Neural progenitor cell (in vitro differentiated cells): Measurements from ENCODE around the gene FAM83F. TPM values are rescaled to one million over a fixed set of nuclear protein-coding genes. Genes with fewer than 3 reads are reported as not detected.

Experiments
- DNase-seq: peaks from one replicate; pipeline ENCODE4 v3.0.0-alpha.2; 2016; ENCODE audit warnings: low spot score
- H2AFZ ChIP-seq: fragments of 200-600 bp; sonication (generic); replicated peaks from 2 replicates; pipeline ENCODE4 v1.6.1; 2016; ENCODE audit warnings: antibody characterized with exemption
- H3F3A ChIP-seq: fragments of 200-600 bp; sonication (generic); 2 replicates; pipeline ENCODE4 v1.6.1; 2016; ENCODE audit warnings: antibody characterized with exemption, low read depth
- H3K27ac ChIP-seq: fragments of 200-600 bp; sonication (generic); 2 replicates; pipeline ENCODE4 v1.5.1; 2016; ENCODE audit warnings: mild to moderate bottlenecking
- H3K27me3 ChIP-seq: fragments of 200-600 bp; sonication (generic); 2 replicates; pipeline ENCODE4 v1.6.1; 2016; ENCODE audit warnings: mild to moderate bottlenecking, moderate library complexity
- H3K36me3 ChIP-seq: fragments of 200-600 bp; sonication (generic); 2 replicates; pipeline ENCODE4 v1.5.1; 2016
- H3K4me1 ChIP-seq: fragments of 200-600 bp; sonication (generic); 2 replicates; pipeline ENCODE4 v1.6.1; 2016; ENCODE audit warnings: mixed run types
- H3K4me2 ChIP-seq: fragments of 200-600 bp; sonication (generic); 2 replicates; pipeline ENCODE4 v1.6.1; 2016
- H3K4me3 ChIP-seq: fragments of 200-600 bp; sonication (generic); 2 replicates; pipeline ENCODE4 v1.5.1; 2016
- H3K79me2 ChIP-seq: fragments of 200-600 bp; sonication (generic); 2 replicates; pipeline ENCODE4 v1.6.1; 2016; ENCODE audit warnings: low read depth
- H3K9ac ChIP-seq: fragments of 200-600 bp; sonication (generic); 2 replicates; pipeline ENCODE4 v1.6.1; 2016
- H3K9me3 ChIP-seq: fragments of 200-600 bp; sonication (generic); 2 replicates; pipeline ENCODE4 v1.5.1; 2016; ENCODE audit warnings: low read depth
- H4K20me1 ChIP-seq: fragments of 200-600 bp; sonication (generic); 2 replicates; pipeline ENCODE4 v1.6.1; 2016; ENCODE audit warnings: low read depth
- H3K27ac Mint-ChIP-seq: 3 replicates; pipeline ENCODE4 v1.8.0; 2021; ENCODE audit warnings: mixed read lengths
- H3K27me3 Mint-ChIP-seq: 2 replicates; pipeline ENCODE4 v1.8.0; 2022; ENCODE audit warnings: low read depth, mild to moderate bottlenecking, inconsistent platforms, moderate library complexity, mixed read lengths; ENCODE audit not compliant: insufficient read depth
- H3K36me3 Mint-ChIP-seq: 3 replicates; pipeline ENCODE4 v1.8.0; 2021; ENCODE audit warnings: mixed read lengths
- H3K4me1 Mint-ChIP-seq: 3 replicates; pipeline ENCODE4 v1.8.0; 2021; ENCODE audit warnings: mixed read lengths
- H3K4me3 Mint-ChIP-seq: 3 replicates; pipeline ENCODE4 v1.8.0; 2021; ENCODE audit warnings: mild to moderate bottlenecking, moderate library complexity, mixed read lengths
- H3K9me3 Mint-ChIP-seq: 3 replicates; pipeline ENCODE4 v1.8.0; 2020; ENCODE audit warnings: mixed read lengths
- EZH2 ChIP-seq: fragments of 200-600 bp; sonication (generic); IDR thresholded peaks from 2 replicates; pipeline ENCODE4 v1.6.1; 2017; ENCODE audit warnings: antibody characterized with exemption, mild to moderate bottlenecking, moderate library complexity
- EZH2phosphoT487 ChIP-seq: fragments of 200-600 bp; sonication (generic); IDR thresholded peaks from 2 replicates; pipeline ENCODE4 v1.6.1; 2017; ENCODE audit warnings: antibody characterized with exemption
- total RNA-seq: library from RNA; depleted of rRNA; stranded (reverse); fragments of >200 nt; gene quantifications from 2 replicates; pipeline ENCODE4 v1.2.3, GENCODE V29; 2015; ENCODE audit warnings: low replicate concordance
- TF ChIP-seq, protein P1 (sequence below): fragments of 200-600 bp; sonication (generic); IDR thresholded peaks from 2 replicates; pipeline ENCODE4 v1.5.1; 2017; ENCODE audit warnings: antibody characterized with exemption, mild to moderate bottlenecking

FAM83F gene
- total RNA-seq, 1 donor from 2014 or later, result 0.09 TPM

- H3K9me3 ChIP-seq, result no peaks in the 10 kb centered on the region
- no peak overlapping the region for H3K4me3 ChIP-seq
- no peaks in the 10 kb centered on the region for H3K9me3 Mint-ChIP-seq
- H3K79me2 ChIP-seq, result no peaks in the 10 kb centered on the region
- peaks cover 82% of the 10 kb centered on the region for H3K4me1 Mint-ChIP-seq
- H3K27ac ChIP-seq, result no peak overlapping the region
- peak overlapping the region; percentile 63 for H3K4me2 ChIP-seq
- no peaks in the 10 kb centered on the region for H3K36me3 Mint-ChIP-seq
- no peaks in the 10 kb centered on the region for H4K20me1 ChIP-seq
- peaks cover 9% of the 10 kb centered on the region for H3K27me3 ChIP-seq
- peaks cover 45% of the 10 kb centered on the region for H3F3A ChIP-seq
- DNase-seq, result no peak
- no peak overlapping the region for H3K9ac ChIP-seq
- H3K36me3 ChIP-seq, result no peaks in the 10 kb centered on the region
- peaks cover 9% of the 10 kb centered on the region for H3K27me3 Mint-ChIP-seq
- no peak for TF ChIP-seq EZH2
- TF ChIP-seq, protein P1, sequence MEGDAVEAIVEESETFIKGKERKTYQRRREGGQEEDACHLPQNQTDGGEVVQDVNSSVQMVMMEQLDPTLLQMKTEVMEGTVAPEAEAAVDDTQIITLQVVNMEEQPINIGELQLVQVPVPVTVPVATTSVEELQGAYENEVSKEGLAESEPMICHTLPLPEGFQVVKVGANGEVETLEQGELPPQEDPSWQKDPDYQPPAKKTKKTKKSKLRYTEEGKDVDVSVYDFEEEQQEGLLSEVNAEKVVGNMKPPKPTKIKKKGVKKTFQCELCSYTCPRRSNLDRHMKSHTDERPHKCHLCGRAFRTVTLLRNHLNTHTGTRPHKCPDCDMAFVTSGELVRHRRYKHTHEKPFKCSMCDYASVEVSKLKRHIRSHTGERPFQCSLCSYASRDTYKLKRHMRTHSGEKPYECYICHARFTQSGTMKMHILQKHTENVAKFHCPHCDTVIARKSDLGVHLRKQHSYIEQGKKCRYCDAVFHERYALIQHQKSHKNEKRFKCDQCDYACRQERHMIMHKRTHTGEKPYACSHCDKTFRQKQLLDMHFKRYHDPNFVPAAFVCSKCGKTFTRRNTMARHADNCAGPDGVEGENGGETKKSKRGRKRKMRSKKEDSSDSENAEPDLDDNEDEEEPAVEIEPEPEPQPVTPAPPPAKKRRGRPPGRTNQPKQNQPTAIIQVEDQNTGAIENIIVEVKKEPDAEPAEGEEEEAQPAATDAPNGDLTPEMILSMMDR, result no peak
- TF ChIP-seq EZH2phosphoT487, result no peak
- H2AFZ ChIP-seq, result no peak overlapping the region
- no peak overlapping the region for H3K27ac Mint-ChIP-seq
- H3K4me3 Mint-ChIP-seq, result peak overlapping the region; percentile 46
- peaks cover 71% of the 10 kb centered on the region for H3K4me1 ChIP-seq
Observed at GRCh38 chr22:40001800-40002577, 7.2 kb downstream of the FAM83F start.

GRCh38 chr22:40002935-40003715, 8.4 kb downstream of the FAM83F start:
- peaks cover 62% of the 10 kb centered on the region for H3K4me1 ChIP-seq

GRCh38 chr22:40004836-40005235, 10.1 kb downstream of the FAM83F start:
- no peaks in the 10 kb centered on the region for H3K36me3 Mint-ChIP-seq
- no peaks in the 10 kb centered on the region for H3K79me2 ChIP-seq
- no peaks in the 10 kb centered on the region for H3K9me3 ChIP-seq
- peaks cover 17% of the 10 kb centered on the region for H3K27me3 ChIP-seq
- H3K9me3 Mint-ChIP-seq, result no peaks in the 10 kb centered on the region
- DNase-seq, result no peak
- H3K27me3 Mint-ChIP-seq, result peaks cover 16% of the 10 kb centered on the region
- no peak overlapping the region for H3K9ac ChIP-seq
- peaks cover 30% of the 10 kb centered on the region for H3F3A ChIP-seq
- H3K4me2 ChIP-seq, result no peak overlapping the region
- H3K4me3 ChIP-seq, result no peak overlapping the region
- peak overlapping the region; percentile 35 for H3K27ac Mint-ChIP-seq
- TF ChIP-seq, protein P1, result no peak
- TF ChIP-seq EZH2phosphoT487 (no peak), EZH2 (no peak)
- no peak overlapping the region for H3K27ac ChIP-seq
- H4K20me1 ChIP-seq, result peaks cover 4% of the 10 kb centered on the region
- H3K4me3 Mint-ChIP-seq, result no peak overlapping the region
- H3K4me1 Mint-ChIP-seq, result peaks cover 75% of the 10 kb centered on the region
- no peak overlapping the region for H2AFZ ChIP-seq
- H3K4me1 ChIP-seq, result peaks cover 60% of the 10 kb centered on the region
- H3K36me3 ChIP-seq, result no peaks in the 10 kb centered on the region

More at GRCh38 chr22:40002935-40003715, 8.4 kb downstream of the FAM83F start:
- Histone ChIP-seq H3K4me3 (no peak overlapping the region), H3K4me2 (peak overlapping the region; percentile 63), H3K27me3 (peaks cover 7% of the 10 kb centered on the region), H4K20me1 (no peaks in the 10 kb centered on the region), H3K79me2 (no peaks in the 10 kb centered on the region), H3K9me3 (no peaks in the 10 kb centered on the region), H3K36me3 (no peaks in the 10 kb centered on the region), H3K9ac (no peak overlapping the region), H2AFZ (no peak overlapping the region), H3F3A (peaks cover 34% of the 10 kb centered on the region), H3K27ac (no peak overlapping the region)
- H3K4me3 Mint-ChIP-seq, result no peak overlapping the region
- no peak for DNase-seq
- H3K9me3 Mint-ChIP-seq, result no peaks in the 10 kb centered on the region
- TF ChIP-seq EZH2phosphoT487 (no peak), EZH2 (no peak)
- TF ChIP-seq, protein P1, result no peak
- H3K36me3 Mint-ChIP-seq, result no peaks in the 10 kb centered on the region
- H3K4me1 Mint-ChIP-seq, result peaks cover 77% of the 10 kb centered on the region
- H3K27ac Mint-ChIP-seq, result no peak overlapping the region
- H3K27me3 Mint-ChIP-seq, result peaks cover 16% of the 10 kb centered on the region
